OCI-LY7 (cell line): ENCODE data around the gene TUBE1.

Source experiments
- CTCF ChIP-seq: fragments of 200-600 bp; sonication (generic); conservative IDR thresholded peaks from 2 replicates; pipeline ENCODE4 v1.5.1; 2014; ENCODE audit warnings: mild to moderate bottlenecking, antibody characterized with exemption, low read length, moderate library complexity, mixed read lengths
- EZH2phosphoT487 ChIP-seq: fragments of 200-600 bp; sonication (generic); IDR thresholded peaks from 2 replicates; pipeline ENCODE4 v1.6.1; 2018; ENCODE audit warnings: low read depth, borderline replicate concordance, mild to moderate bottlenecking, mixed run types, antibody characterized with exemption, low read length, moderate library complexity, mixed read lengths

- TF ChIP-seq CTCF (no peak), EZH2phosphoT487 (no peak)
Observed at GRCh38 chr6:112065426-112065986, 21.8 kb downstream of the TUBE1 start.
